T-helper 22 cell (primary cell): ENCODE results near the gene ZBTB40.

Source experiments
- DNase-seq: peaks from one replicate; pipeline ENCODE4 v3.0.0-alpha.2; 2020; ENCODE audit warnings: low read depth

ZBTB40 gene

DNA sequence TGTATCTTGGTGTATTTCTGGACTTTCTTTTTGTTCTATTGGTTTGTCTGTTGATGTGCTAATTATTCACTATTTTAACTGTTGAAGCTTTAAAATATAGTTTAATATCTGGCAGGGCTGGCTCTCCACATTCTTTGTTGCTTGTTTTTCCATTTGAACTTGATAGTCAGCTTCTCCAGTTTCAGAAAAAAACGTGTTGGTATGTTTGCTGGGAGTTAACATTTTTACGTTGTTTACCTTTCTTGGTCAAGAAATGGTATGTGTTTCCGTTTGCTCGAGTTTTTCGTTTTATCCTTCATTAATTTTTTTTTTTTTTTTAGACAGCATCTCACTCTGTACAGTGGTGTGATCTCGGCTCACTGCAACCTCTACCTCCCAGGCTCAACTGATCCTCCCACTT is 16.9 kb upstream of the ZBTB40 start:
- DNase-seq = no peak

DNA sequence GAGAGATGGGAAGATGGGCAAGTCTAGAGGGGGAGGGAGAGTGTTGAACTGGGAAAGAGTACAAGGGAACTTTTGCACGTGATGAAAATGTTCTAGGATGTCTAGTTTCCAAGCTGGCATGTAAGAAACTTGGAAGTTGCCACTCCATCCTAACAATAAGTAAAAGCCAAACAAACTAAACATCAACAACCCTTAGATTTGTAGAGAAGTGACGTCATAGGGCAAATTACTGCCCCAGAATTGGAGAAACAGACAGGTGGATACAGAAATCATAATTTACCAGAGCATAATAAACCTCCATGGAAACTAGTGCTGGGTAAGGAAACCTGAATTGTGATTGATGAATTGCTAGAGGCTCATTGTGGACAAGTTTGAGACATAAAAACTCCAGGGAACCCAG is 14.7 kb upstream of the ZBTB40 start:
- no peak for DNase-seq

DNA sequence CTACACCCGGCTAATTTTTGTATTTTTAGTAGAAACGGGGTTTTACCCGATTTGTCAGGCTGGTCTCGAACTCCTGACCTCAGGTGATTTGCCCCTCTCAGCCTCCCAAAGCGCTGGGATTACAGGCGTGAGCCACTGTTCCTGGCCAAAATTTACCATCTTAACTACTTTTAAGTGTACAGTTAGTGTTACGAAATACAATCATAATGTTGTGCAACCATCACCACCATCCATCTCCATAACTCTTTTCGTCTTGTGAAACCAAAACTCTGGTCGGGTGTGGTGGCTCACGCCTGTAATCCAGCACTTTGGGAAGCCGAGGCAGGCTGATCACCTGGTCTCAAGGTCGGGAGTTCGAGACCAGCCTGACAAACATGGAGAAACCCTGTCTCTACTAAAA is 14.1 kb upstream of the ZBTB40 start:
- DNase-seq = no peak

DNA sequence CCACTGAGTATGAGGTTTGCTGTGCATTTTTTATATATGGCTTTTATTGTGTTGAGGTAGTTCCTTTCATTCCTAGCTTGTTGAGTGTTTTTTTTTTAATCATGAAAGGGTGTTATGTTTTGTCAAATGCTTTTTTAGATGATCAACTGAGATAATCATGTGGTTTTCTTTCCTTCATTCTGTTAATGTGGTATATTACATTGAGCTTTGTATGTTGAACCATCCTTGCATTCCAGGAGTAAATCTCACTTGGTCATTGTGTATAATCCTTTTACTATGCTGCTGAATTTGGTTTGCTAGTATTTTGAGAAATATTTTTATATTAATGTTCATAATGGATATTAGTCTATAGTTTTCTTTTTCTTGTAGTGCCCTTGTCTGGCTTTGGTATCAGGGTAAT is 11.1 kb upstream of the ZBTB40 start:
- DNase-seq = no peak

DNA sequence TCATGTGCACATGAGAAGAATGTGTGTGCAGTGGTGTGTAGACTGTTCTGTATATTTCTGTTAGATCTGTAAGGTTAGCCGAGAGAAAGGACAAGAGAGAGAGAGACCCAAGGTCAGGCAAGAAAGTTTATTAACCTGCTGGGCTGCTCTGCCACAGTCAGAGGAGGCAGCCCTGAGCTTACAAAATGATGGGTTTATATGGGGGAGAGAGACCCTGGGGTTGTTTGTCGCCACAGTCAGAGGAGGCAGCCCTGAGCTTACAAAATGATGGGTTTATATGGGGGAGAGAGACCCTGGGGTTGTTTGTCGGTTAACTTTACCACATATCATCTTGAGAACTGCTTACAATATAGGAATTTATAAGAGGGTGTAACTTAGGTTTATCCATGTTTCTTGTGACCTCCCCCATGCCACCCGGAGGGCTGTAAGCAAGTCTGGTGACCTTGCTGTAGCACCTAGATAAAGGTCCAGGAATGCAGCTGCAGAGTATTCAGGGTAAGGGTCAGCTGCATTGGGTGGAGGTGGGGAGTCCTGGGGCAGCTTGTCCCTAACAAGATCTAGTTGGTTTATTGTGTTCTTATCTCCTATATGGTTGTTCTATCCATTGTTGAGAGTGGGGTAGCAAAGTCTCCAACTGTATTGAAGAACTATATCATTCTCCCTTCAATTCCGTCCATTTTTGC is 9.3 kb upstream of the ZBTB40 start:
- no peak for DNase-seq

DNA sequence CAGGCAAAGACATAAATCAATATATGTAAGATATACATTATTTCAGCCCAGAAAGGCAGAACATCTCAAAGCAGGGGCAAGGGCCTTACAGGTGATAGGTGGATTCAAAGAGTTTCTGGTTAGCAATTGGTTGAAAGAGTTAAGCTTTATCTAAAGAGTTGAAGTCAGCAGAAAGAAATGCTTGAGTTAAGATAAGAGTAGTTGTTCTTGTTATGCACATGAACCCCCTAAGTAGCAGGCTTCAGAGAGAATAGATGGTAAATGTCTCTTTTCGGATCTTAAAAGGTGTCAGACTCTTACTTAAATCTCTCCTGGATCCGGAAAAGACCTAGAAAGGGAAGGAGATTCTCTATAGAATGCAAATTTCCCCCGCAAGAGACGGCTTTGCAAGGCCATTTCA is 8.3 kb upstream of the ZBTB40 start:
- DNase-seq = no peak

DNA sequence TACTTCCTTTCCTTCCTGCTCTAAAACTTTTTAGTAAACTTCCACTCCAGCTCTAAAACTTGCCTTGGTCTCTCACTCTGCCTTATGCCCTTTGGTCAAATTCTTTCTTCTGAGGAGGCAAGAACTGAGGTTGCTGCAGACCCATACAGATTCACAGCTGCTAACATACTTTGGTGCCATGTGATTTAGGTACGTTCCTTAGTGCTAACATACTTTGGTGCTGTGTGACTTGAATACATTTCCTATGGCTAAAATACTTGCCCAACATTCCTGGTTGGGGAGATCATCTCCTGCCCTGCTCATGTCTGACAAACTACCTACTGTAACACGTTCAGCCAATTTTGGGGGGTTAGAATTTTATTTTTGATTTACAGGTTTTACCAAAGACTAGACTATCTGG is 6.8 kb upstream of the ZBTB40 start:
- no peak for DNase-seq

DNA sequence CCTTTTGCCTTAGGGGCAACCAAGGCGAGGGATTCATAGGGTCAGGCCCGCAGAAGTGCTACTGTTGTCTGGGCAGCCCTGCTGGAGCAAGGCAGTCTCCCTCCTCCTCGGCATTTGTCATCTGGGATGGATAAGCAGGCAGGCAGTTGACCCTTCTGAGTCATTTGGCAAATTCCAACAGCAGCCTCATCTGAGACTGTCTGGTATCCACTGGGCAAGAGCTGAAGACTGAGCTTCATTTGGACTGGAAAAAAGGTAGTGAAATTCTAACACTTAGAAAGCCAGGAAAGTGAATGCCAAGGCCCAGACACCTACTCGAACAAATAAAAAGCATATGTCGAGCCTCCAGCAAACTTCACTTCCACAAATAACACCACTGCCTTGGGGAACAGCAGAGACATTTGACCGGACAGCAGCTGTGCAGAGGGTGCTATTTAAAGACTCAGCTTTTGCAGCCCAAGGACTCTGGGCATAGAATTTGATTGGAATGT is 4.0 kb upstream of the ZBTB40 start:
- no peak for DNase-seq

DNA sequence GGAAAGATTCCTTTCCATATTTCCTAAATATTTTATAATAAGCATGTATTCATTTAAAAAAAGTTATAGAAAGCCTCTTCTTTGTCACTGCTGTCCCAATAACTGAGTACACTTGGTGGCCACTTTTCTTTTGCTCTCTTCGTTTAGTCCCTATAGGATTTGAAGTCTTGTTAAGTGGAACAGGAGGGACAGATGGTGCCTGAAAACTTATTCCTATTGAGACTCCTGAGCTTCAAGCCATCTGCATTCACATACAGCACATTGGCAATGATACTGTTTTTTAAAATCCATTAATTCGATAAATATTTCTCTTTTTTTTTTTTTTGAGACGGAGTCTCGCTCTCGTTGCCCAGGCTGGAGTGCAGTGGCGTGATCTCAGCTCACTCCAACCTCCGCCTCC is 2.0 kb upstream of the ZBTB40 start:
- no peak for DNase-seq

DNA sequence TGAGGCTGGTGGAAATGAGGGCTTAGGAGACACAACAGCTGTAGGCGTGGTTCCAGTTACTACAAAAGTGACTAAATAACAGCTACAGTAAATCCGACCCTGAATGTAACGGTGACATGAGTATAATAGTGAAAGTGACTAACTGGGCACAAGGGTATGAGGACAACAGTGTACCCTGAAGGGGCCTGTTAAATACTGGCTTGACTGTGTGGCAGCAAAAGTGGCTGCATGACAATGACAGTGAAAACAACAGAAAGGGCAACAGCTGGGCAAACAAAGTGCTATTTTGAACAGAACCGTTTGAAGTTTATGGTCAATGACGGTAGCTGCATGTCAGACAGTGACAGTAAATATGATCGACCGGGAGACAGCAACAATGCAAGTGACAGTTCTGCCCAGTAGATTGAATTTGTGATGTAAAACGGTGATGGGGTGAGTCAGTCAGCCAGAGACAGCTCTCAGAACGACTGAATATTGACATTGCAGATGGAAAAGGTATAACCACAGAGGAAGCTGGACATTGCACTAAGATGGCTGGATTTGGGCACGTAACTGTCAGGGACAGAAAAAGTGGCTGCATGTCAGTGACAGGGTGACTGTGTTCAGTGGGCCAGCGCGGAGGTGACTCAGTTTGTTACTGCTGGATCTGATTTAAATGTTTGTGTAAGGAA is 1.2 kb upstream of the ZBTB40 start:
- DNase-seq = no peak

DNA sequence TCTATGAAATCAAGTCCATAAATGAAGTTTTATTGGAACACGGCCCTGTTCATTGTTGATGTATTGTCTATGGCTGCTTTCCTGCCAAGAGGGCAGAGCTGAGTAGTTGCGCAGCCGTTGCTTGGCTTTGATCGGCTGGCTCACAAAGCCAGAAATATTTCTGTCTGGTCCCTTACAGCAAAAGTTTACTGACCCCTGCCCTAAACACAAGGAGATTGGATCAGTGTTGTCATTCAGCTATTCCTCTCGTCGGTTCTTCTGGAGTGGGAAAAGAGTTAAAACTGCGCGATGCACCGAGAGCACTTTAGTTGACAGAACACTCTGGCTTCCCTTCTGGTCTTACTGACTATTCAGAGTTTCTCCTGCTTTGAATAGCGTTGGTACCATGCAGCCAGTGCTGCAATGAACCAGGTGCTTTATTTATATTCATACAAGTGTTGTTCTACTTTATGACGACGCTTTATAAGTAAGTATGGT is 868 bp downstream of the ZBTB40 start:
- no peak for DNase-seq

DNA sequence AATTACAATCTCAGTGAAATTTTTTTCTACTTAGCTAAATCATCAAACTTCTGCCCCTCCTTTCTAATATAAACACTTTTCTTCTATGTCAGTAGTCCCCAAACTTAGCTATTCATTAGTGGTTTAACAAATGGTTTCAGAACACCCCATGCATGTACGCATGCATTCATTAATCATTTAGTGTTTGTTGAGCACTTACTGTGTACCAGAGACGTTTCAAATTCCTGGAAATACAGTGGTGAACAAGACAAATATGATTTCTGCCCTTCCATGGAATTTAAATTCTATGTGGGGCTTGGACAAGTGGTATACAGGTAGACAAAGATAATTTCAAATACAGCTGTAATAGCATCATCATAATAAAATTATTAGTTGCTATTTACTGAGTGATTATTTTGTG is 1.5 kb downstream of the ZBTB40 start:
- DNase-seq = no peak

DNA sequence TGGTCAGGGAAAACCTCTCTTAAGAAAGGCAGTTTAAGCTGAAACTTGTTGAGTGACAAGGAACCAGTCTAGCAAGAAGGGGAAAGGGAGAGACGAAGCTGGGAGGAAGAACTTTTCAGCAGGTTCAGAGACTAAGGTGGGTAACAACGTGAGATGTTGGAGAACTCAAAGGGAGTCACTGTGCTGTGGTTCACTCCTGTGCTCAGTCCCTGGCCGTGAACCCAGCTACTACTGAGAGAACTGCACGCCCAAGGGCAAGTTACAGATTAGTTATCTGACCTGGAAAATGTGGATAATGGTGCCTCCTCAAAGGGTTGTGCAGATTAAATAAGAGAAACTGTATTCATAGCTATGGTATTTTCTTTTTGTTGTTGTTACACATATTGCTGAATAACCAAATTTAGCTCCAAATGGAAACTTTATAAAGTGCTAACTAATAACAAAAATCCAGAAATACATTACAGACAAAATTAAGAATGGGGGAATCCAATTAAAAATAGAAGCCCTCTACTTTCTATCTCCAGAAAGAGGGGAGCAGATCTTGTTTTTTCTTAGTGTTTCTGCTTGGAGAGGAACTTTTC is 2.9 kb downstream of the ZBTB40 start:
- DNase-seq = no peak

DNA sequence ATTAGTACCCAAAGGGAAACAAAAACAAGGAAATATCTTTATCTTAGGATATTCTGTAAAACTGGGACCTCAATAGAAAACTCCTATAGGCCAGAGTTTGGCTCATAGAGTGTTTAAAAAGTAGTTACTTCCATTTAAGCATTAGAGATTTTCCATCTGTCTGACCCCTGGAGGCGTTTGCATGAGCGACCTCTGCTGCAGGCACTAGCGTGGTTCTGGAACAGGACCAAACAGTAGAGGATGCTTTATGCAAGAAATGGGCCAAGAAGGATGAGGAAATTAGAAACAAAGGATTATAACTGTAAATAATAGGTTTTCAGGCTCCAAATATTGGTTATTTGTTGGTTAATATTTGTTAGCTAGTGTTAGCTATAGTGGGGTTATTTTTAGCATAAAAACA is 5.7 kb downstream of the ZBTB40 start:
- DNase-seq = no peak

DNA sequence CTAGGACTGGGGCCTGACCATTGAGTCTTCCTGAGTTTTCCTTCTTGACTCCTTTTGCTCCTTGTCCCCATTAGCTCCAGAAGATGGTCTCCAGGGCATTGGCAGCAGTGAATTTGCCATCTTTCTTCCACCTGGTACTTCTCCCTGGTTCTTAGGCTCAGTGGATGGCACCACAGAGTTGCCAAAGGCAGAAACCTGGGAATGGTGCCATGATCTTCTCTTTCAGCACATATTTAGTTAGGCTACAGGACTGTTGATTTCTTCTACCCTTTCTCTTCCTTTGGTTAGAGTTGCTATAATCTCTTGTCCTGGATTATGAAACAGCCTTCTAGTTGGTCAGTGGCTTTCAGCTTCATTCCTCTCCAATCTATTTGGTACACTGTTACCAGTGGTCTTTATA is 6.2 kb downstream of the ZBTB40 start:
- no peak for DNase-seq

DNA sequence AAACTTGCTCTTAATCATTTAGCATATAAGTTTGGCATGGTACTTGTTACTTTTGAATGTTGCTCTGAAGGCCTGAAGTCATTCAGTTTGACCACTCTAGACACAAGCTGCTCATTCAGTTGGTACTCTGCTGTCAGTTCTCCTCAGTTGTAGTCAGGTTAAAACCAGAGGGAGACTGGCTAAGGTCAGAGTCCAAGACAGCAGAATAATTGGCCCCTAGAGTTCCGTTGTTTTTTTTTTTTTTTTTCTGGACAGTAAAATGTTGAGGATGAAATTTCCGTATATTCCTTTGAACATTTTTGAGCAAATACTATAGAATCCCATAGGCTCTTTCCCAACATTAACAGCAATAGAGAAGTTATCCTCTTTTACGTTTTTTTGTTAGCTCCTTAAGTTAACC is 9.4 kb downstream of the ZBTB40 start:
- no peak for DNase-seq

DNA sequence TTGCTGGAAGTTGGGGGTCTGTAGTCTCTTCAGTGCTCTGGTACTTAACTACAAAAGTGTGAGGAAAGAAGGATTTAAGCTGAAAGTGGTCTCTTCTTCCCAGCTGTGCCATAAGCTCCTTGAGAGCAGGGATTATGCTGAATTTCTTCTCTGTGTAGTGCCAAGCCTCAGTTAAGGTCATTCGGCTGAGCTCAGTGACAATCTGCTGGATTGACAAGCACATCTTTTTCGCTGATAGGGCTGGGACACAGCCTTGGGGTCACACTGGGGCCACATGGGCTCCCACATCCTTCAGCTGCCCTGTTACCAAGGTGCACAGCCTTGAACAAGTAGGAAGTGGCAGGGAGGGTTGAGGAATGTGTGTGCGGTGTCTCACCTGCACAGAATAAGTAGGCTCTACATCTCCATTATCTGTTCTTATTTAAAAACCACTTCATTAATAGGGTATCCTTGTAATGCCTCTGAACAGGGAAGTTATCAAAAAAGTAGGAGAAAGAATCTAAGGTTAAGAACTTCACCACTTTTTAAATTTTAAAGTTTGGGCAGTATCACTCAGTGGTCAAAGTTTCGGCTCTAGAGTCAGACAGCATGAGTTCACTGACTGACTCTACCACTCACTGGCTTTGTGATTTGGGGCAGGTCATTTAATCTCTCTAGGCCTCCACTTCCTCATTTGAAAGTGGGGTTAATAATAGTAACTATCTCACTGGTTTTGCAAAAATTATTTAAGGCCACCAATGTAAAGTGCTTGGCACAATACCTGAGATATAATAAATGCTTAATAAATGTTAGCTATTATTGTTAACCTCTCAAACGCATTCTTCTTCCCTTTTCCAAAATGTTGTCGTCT is 10.3 kb downstream of the ZBTB40 start:
- DNase-seq = no peak

DNA sequence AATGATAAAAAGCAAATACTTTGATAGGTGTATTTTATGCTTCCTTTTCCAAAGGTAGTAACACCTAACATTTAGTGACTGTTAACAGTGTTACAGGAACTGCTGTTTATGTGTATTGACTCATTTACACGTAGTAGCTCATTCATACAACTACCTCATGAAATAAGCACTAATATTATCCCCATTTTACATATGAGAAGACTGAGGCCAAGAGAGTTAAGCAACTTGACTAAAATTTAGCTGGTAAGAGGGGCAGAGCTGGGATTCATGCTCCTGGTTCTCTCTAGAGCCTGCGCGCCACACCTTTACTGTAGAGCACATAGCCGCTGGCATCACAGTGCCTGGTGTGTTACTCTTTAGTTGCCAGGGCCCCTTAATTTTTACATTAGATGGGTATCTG is 11.3 kb downstream of the ZBTB40 start:
- DNase-seq = no peak

DNA sequence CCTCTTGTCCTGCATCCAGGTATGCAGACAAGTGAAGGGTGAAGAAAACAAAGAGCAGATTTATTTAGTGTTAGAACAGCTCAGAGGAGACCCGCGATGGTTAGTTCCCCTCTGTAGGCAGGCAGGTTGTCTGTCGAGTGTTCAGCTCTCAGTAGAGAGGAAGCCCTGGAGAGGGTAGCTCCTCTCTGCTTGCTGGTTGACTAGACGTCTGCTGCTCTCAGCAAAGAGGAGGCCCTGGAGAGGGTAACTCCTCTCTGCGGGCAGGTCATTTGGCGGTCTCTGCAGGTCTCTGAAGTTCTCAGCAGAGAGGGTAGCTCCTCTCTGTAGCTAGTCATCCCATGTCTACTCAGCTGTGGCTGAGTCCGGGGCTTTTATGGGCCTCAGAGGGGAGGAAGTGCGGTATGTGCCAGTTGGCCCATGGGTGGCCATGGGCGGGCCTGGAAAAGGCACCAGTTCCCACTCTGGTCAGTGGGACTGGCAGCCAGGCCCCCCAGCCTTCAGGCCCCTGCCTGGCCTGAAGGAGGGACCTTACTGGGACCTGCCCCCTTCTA is 13.4 kb downstream of the ZBTB40 start:
- no peak for DNase-seq

DNA sequence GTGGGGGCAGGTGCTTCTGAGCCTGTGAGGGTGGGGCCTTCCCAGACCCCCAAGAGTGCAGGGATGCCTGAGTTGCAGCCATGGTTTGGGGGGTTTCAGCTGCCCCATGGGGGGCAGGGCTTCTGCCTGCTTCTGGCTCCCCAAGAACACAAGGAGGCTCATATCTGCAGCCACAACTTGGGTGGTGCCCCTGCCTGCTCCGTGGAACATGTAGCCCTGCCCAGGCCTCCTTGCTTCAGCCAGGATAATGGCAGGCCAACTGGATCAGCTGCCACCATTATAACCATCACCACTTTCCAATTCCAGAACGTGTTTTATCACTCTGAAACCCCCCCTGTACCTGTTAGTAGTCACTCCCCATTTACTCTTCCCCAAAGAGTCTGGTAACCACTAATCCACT is 14.0 kb downstream of the ZBTB40 start:
- DNase-seq = no peak

DNA sequence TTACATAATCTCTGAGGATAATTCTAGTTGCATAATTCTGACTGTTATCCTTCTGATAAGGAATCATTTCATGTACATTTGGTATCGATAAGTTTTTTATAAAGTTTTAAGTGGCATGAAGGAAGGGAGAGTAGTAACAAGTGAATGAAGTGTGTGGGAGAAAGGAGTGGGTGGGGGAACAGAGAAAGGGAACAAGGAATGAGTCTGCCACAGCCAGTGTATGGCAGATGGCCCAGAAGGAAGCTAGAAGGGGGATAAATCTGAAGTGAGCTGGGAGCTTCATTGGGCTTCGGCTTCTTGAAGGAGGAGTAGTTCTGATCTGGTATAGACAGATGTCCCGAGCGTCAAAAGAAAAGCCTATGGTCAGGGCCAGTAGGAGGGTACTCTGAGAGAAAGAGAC is 18.6 kb downstream of the ZBTB40 start:
- no peak for DNase-seq

DNA sequence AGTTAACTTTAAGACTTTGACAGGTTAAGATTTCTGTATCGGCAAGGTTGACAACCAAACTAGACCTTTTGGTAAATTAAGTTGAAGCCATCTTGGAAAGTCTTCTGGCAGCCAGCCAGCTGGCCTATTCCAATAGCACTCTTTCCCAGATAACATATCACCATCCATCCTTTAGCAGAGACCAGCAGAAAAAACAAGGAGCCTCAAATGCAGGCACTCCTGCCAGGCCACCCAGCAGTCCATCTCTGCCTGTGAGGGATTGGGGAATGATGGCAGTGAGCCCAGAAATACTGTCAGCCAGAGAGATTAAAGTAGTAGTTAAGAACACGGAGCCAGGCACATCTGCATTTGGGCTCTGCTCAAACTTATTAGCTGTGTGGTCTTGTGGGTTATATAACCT is 19.4 kb downstream of the ZBTB40 start:
- DNase-seq = no peak
